ENCODE results near the gene ADAM12. TPM values are rescaled to one million over a fixed set of nuclear protein-coding genes. Genes with fewer than 3 reads are reported as not detected.

The ADAM12 gene
- polyA plus RNA-seq, 3 donors: 0.05 TPM; not detected in 2

- Histone ChIP-seq H2AFZ (ENCODE audit: insufficient read depth, low read depth, low read length, poor library complexity, severe bottlenecking) (no peak overlapping the region), H3K4me2 (replicated peaks; ENCODE audit: extremely low read depth, low read length, poor library complexity, severe bottlenecking) (no peak overlapping the region), H3K9me3 (replicated peaks in 1 of 2; ENCODE audit: control insufficient read depth in 1 of 2, insufficient read depth in 1 of 2, low read length in 2 of 2) (no peaks in the 10 kb centered on the region), H3K36me3 (replicated peaks in 1 of 2; ENCODE audit: control insufficient read depth in 1 of 2, insufficient read depth in 2 of 2, low read length in 2 of 2) (no peaks in the 10 kb centered on the region), H3K27me3 (ENCODE audit: control insufficient read depth in 2 of 2, insufficient read depth in 2 of 2, low read length in 2 of 2) (no peaks in the 10 kb centered on the region), H3K27ac (ENCODE audit: low read depth in 1 of 2, low read length in 2 of 2) (no peak overlapping the region), H3K79me2 (ENCODE audit: insufficient read depth, low read length) (no peaks in the 10 kb centered on the region), H4K20me1 (ENCODE audit: insufficient read depth, low read length) (no peaks in the 10 kb centered on the region), H3K9ac (ENCODE audit: insufficient read depth, low read length, poor library complexity, severe bottlenecking) (no peak overlapping the region), H3K4me1 (ENCODE audit: control insufficient read depth in 1 of 2, insufficient read depth in 2 of 2, low read length in 2 of 2) (no peaks in the 10 kb centered on the region), H3K4me3 (replicated peaks in 1 of 3; ENCODE audit: low read depth in 2 of 3, low read length in 3 of 3) (no peak overlapping the region)
- H3K27me3 Mint-ChIP-seq (ENCODE audit: low read depth in 3 of 3): peaks cover 0 to 13% (median 5%) of the 10 kb centered on the region in 3 donors
- no peak overlapping the region for H3K4me3 Mint-ChIP-seq
- H3K27ac Mint-ChIP-seq: peak overlapping the region in 1 of 7 donors; percentile 30
- no peak for TF ChIP-seq CTCF (IDR thresholded peaks at IDR 0.05)
- DNase-seq: no peak
- no peaks in the 10 kb centered on the region for H3K36me3 Mint-ChIP-seq
- intact Hi-C loops (cut with micrococcal nuclease): no loop called here
- no peaks in the 10 kb centered on the region for H3K4me1 Mint-ChIP-seq
- H3K9me3 Mint-ChIP-seq: no peaks in the 10 kb centered on the region
- WGBS (ENCODE audit: insufficient coverage): 87% methylated on average over 16 of the region's 20 CpGs
These were observed 163.2 kb downstream of the ADAM12 start for GRCh38 chr10:126224967-126225671.

- no peak overlapping the region for H3K4me2 ChIP-seq (replicated peaks; ENCODE audit: extremely low read depth, low read length, poor library complexity, severe bottlenecking)
- no peak overlapping the region for H2AFZ ChIP-seq (ENCODE audit: insufficient read depth, low read depth, low read length, poor library complexity, severe bottlenecking)
- H3K27me3 ChIP-seq (ENCODE audit: control insufficient read depth in 2 of 2, insufficient read depth in 2 of 2, low read length in 2 of 2): no peaks in the 10 kb centered on the region
- Mint-ChIP-seq H3K4me3 (no peak overlapping the region), H3K27me3 (ENCODE audit: low read depth in 3 of 3) (peaks cover 0 to 12% (median 8%) of the 10 kb centered on the region in 3 donors), H3K36me3 (no peaks in the 10 kb centered on the region), H3K27ac (no peak overlapping the region), H3K9me3 (no peaks in the 10 kb centered on the region), H3K4me1 (no peaks in the 10 kb centered on the region)
- no peaks in the 10 kb centered on the region for H4K20me1 ChIP-seq (ENCODE audit: insufficient read depth, low read length)
- H3K9me3 ChIP-seq (replicated peaks in 1 of 2; ENCODE audit: control insufficient read depth in 1 of 2, insufficient read depth in 1 of 2, low read length in 2 of 2): no peaks in the 10 kb centered on the region
- no peak overlapping the region for H3K27ac ChIP-seq (ENCODE audit: low read depth in 1 of 2, low read length in 2 of 2)
- H3K79me2 ChIP-seq (ENCODE audit: insufficient read depth, low read length): no peaks in the 10 kb centered on the region
- no peaks in the 10 kb centered on the region for H3K36me3 ChIP-seq (replicated peaks in 1 of 2; ENCODE audit: control insufficient read depth in 1 of 2, insufficient read depth in 2 of 2, low read length in 2 of 2)
- no peak for TF ChIP-seq CTCF (IDR thresholded peaks at IDR 0.05)
- DNase-seq: no peak
- H3K4me1 ChIP-seq (ENCODE audit: control insufficient read depth in 1 of 2, insufficient read depth in 2 of 2, low read length in 2 of 2): no peaks in the 10 kb centered on the region
- intact Hi-C loops (cut with micrococcal nuclease): no loop called here
- WGBS (ENCODE audit: insufficient coverage): 93% methylated on average over 9 of the region's 10 CpGs
- no peak overlapping the region for H3K9ac ChIP-seq (ENCODE audit: insufficient read depth, low read length, poor library complexity, severe bottlenecking)
- no peak overlapping the region for H3K4me3 ChIP-seq (replicated peaks in 1 of 3; ENCODE audit: low read depth in 2 of 3, low read length in 3 of 3)
These were observed 164.7 kb downstream of the ADAM12 start for GRCh38 chr10:126223512-126224067.
